ENCODE measurements around the gene POLE2.
A peak's percentile ranks its signal among the peaks of the same experiment; 100 is the strongest.
"Not testable (repeated sequence)": the region's sequence is repeated elsewhere in the genome, so short reads cannot be mapped to it uniquely, and the experiment has no call there.

Gene POLE2, protein sequence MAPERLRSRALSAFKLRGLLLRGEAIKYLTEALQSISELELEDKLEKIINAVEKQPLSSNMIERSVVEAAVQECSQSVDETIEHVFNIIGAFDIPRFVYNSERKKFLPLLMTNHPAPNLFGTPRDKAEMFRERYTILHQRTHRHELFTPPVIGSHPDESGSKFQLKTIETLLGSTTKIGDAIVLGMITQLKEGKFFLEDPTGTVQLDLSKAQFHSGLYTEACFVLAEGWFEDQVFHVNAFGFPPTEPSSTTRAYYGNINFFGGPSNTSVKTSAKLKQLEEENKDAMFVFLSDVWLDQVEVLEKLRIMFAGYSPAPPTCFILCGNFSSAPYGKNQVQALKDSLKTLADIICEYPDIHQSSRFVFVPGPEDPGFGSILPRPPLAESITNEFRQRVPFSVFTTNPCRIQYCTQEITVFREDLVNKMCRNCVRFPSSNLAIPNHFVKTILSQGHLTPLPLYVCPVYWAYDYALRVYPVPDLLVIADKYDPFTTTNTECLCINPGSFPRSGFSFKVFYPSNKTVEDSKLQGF
- 0.88 to 12.3 (median 3.4) reads per million in 9 experiments for total RNA-seq

GRCh38 chr14:49687942-49688700, at the start of gene POLE2:
Gene POLE2 (minus strand): TSS chr14:49688214. CDS start chr14:49688203, 11 bp downstream.
- H3K4me1 Mint-ChIP-seq (ENCODE audit: low read depth in 2 of 2): peaks cover 12 to 17% of the 10 kb centered on the region in 2 donors
- H3K4me3 Mint-ChIP-seq: peak within 1 kb of the TSS; percentile 85 to 86
- DNase-seq (peak; percentile 60 to 66 (median 61)), ATAC-seq (replicated peaks) (peak; percentile 74)
- H3K36me3 Mint-ChIP-seq (ENCODE audit: insufficient read depth): peaks cover 7% of the 10 kb centered on the region
- no peaks in the 10 kb centered on the region for H3K9me3 Mint-ChIP-seq
- no peaks in the 10 kb centered on the region for H3K27me3 Mint-ChIP-seq
- H3K27ac Mint-ChIP-seq: peak within 1 kb of the TSS; percentile 76 to 90

GRCh38 chr14:49735669-49736068, 47.7 kb upstream of the POLE2 start:
- not testable (repeated sequence) for DNase-seq; H3K4me3 Mint-ChIP-seq; ATAC-seq (replicated peaks); H3K9me3 Mint-ChIP-seq; H3K27me3 Mint-ChIP-seq; H3K4me1 Mint-ChIP-seq (ENCODE audit: low read depth in 2 of 2); H3K27ac Mint-ChIP-seq
- H3K36me3 Mint-ChIP-seq (ENCODE audit: insufficient read depth): peaks cover 10% of the 10 kb centered on the region

DNA sequence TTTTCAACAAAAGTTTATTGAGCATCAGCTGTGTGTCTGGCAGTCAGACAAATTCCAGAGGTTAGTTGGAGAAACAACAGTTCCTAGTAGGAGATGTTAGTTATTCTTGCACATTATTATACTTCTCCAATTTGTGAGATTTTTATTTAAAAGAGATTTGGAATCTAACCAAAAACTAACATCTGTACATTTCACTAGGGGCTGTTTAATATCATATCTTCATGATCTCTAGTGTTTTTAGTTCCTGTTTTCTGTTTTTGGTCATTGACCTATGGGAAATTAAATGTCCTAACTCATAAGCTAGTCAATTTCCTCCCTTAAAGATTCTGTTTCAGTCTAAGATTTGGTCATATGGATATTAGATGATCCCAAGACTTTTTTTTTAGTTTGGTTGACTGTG, 45.8 kb upstream of the POLE2 start:
- Mint-ChIP-seq H3K4me1 (ENCODE audit: low read depth in 2 of 2) (no peaks in the 10 kb centered on the region), H3K9me3 (no peaks in the 10 kb centered on the region), H3K36me3 (ENCODE audit: insufficient read depth) (peaks cover 20% of the 10 kb centered on the region), H3K27ac (no peak overlapping the region), H3K4me3 (no peak overlapping the region), H3K27me3 (no peaks in the 10 kb centered on the region)
- no peak for ATAC-seq (replicated peaks)
- DNase-seq: no peak

- Mint-ChIP-seq H3K36me3 (ENCODE audit: insufficient read depth) (peaks cover 16% of the 10 kb centered on the region), H3K9me3 (no peaks in the 10 kb centered on the region), H3K27ac (no peak overlapping the region), H3K4me1 (ENCODE audit: low read depth in 2 of 2) (no peaks in the 10 kb centered on the region), H3K4me3 (no peak overlapping the region), H3K27me3 (no peaks in the 10 kb centered on the region)
- DNase-seq: no peak
- no peak for ATAC-seq (replicated peaks)
These were observed 44.9 kb upstream of the POLE2 start for GRCh38 chr14:49732896-49733295.

DNA sequence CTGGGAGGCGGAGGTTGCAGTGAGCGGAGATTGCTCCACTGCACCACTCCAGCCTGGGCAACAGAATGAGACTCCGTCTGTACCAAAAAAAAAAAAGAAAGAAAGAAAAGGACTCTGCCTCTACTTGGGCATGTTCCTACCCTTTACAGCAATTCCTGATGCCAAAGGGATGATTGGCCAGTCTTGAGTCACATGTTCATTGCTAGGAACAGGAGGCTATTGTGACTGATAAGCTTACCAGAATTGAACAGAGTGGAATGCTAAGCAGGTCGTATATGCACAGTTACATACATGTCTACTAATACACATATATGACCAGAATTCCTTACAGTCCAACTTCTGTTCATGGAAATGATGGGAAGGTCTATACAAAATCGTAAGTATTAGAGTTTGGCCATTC, 39.2 kb upstream of the POLE2 start:
- no peaks in the 10 kb centered on the region for H3K9me3 Mint-ChIP-seq
- H3K36me3 Mint-ChIP-seq (ENCODE audit: insufficient read depth): peaks cover 16% of the 10 kb centered on the region
- H3K4me3 Mint-ChIP-seq: no peak overlapping the region
- no peaks in the 10 kb centered on the region for H3K4me1 Mint-ChIP-seq (ENCODE audit: low read depth in 2 of 2)
- DNase-seq (no peak), ATAC-seq (replicated peaks) (no peak)
- no peaks in the 10 kb centered on the region for H3K27me3 Mint-ChIP-seq
- H3K27ac Mint-ChIP-seq: no peak overlapping the region

DNA sequence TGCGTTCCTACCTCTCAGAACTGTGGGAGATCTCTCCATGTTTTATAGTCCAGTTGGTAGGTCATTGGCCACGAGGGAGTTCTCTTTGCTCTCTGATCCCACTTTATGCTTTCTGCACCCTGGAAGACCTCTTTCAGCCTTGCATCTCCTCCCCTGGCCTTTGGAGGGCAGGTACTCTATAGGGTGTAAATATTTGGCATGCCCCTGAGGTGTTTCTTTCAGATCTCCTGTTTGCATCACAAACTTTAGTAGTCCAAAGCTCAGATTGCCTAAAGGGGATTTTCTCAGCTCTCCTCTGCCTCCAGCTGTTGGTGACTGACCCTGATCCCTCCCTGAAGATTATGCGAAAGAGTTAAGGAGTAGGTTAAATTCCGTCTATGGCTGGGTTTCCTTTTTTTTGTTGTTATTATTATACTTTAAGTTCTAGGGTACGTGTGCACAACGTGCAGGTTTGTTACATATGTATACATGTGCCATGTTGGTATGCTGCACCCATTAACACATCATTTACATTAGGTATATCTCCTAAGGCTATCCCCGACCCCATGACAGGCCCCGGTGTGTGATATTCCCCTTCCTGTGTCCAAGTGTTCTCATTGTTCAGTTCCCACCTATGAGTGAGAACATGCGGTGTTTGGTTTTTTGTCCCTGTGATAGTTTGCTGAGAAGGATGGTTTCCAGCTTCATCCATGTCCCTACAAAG, 33.9 kb upstream of the POLE2 start:
- DNase-seq; ATAC-seq (replicated peaks); H3K4me3 Mint-ChIP-seq; H3K4me1 Mint-ChIP-seq (ENCODE audit: low read depth in 2 of 2); H3K9me3 Mint-ChIP-seq; H3K27ac Mint-ChIP-seq; H3K27me3 Mint-ChIP-seq: not testable (repeated sequence)
- H3K36me3 Mint-ChIP-seq (ENCODE audit: insufficient read depth): peaks cover 21% of the 10 kb centered on the region

- Mint-ChIP-seq H3K36me3 (ENCODE audit: insufficient read depth) (peaks cover 25% of the 10 kb centered on the region), H3K4me1 (ENCODE audit: low read depth in 2 of 2) (no peaks in the 10 kb centered on the region), H3K27me3 (no peaks in the 10 kb centered on the region), H3K9me3 (no peaks in the 10 kb centered on the region), H3K4me3 (no peak overlapping the region), H3K27ac (no peak overlapping the region)
- DNase-seq (no peak), ATAC-seq (replicated peaks) (no peak)
These were observed 32.7 kb upstream of the POLE2 start for GRCh38 chr14:49720744-49721143.

DNA sequence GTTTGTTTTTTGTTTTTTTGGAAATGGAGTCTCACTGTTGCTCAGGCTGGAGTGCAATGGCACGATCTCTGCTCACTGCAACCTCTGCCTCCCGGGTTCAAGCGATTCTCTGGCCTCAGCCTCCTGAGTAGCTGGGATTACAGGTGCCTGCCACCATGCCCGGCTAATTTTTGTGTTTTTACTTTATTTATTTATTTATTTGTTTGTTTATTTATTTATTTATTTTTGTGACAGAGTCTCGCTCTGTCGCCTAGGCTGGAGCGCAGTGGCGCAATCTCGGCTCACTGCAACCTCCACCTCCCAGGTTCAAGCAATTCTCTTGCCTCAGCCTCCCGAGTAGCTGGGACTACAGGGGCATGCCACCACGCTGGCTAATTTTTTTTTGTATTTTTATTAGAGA, 23.0 kb upstream of the POLE2 start:
- not testable (repeated sequence) for H3K27me3 Mint-ChIP-seq; DNase-seq; H3K4me1 Mint-ChIP-seq (ENCODE audit: low read depth in 2 of 2); ATAC-seq (replicated peaks); H3K27ac Mint-ChIP-seq; H3K9me3 Mint-ChIP-seq; H3K4me3 Mint-ChIP-seq
- H3K36me3 Mint-ChIP-seq (ENCODE audit: insufficient read depth): peaks cover 15% of the 10 kb centered on the region

GRCh38 chr14:49704471-49704870, 16.5 kb upstream of the POLE2 start:
- H3K27ac Mint-ChIP-seq: not testable (repeated sequence)

DNA sequence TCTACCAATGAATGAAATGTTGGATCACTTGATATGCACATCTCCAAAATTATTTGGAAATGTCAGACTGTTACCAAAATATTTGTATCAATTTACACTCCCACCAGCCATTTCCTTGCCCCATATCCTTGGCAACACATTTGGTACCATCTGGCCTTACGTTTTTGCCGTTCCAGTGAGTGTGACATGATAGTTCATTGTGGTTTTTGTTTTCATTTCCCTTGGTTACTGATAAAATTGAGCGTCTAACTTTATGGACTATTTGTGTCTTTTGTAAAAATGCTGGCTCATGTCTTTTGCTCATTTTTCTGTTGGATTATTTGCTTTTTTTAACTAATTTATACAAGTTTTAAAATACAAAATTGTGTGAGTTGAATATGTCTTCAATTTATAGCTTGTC, 16.0 kb upstream of the POLE2 start:
- Mint-ChIP-seq H3K36me3 (ENCODE audit: insufficient read depth) (peaks cover 3% of the 10 kb centered on the region), H3K4me3 (no peak overlapping the region), H3K27me3 (no peaks in the 10 kb centered on the region), H3K9me3 (no peaks in the 10 kb centered on the region), H3K27ac (peak overlapping the region in 1 of 2 donors; percentile 19), H3K4me1 (ENCODE audit: low read depth in 2 of 2) (peaks cover 6 to 9% of the 10 kb centered on the region in 2 donors)
- DNase-seq (no peak), ATAC-seq (replicated peaks) (no peak)

More at GRCh38 chr14:49704471-49704870, 16.5 kb upstream of the POLE2 start:
- not testable (repeated sequence) for H3K4me3 Mint-ChIP-seq; H3K36me3 Mint-ChIP-seq (ENCODE audit: insufficient read depth); DNase-seq; H3K4me1 Mint-ChIP-seq (ENCODE audit: low read depth in 2 of 2); H3K9me3 Mint-ChIP-seq; H3K27me3 Mint-ChIP-seq; ATAC-seq (replicated peaks)

DNA sequence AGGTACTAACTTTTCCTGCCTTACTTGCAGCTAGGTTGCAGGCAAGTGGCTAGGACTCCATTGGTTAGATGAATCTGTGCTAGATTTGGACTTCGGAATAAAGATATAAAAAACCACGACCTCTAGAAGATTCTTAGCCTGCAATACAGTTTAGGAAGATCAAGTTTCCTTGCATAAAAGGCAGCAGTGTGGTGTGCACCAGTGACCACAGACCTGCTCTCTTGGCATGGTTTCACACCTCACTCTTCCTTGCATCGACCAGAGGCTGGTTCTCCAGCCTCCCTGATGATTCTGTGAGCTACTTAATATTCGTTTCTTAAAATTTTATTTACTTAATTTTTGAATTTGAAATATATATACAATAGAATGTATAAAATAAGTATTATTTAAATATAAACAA, 14.7 kb upstream of the POLE2 start:
- Mint-ChIP-seq H3K36me3 (ENCODE audit: insufficient read depth) (peaks cover 6% of the 10 kb centered on the region), H3K27me3 (no peaks in the 10 kb centered on the region), H3K27ac (peak overlapping the region in 1 of 2 donors; percentile 19), H3K4me1 (ENCODE audit: low read depth in 2 of 2) (peaks cover 6 to 9% of the 10 kb centered on the region in 2 donors), H3K9me3 (no peaks in the 10 kb centered on the region), H3K4me3 (no peak overlapping the region)
- DNase-seq: no peak
- ATAC-seq (replicated peaks): peak; percentile 41

DNA sequence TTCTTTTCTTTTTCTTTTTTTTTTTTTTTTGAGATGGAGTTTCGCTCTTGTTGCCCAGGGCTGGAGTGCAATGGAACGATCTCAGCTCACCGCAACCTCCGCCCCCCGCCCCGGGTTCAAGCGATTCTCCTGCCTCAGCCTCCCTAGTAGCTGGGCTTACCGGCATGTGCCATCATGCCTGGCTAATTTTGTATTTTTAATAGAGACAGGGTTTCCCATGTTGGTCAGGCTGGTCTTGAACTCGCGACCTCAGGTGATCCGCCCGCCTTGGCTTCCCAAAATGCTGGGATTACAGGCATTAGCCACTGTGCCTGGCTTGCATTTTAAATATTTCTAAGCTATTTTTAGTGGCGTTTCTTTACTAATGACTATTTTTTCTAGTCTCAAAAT, 5.7 kb upstream of the POLE2 start:
- peak overlapping the region; percentile 88 for H3K27ac Mint-ChIP-seq
- ATAC-seq (replicated peaks): not testable (repeated sequence)

More for the DNA sequence above, 5.7 kb upstream of the POLE2 start:
- peaks cover 2 to 20% of the 10 kb centered on the region in 2 donors for H3K4me1 Mint-ChIP-seq (ENCODE audit: low read depth in 2 of 2)
- not testable (repeated sequence) for H3K9me3 Mint-ChIP-seq; H3K36me3 Mint-ChIP-seq (ENCODE audit: insufficient read depth); H3K27me3 Mint-ChIP-seq
- H3K4me3 Mint-ChIP-seq: peak overlapping the region; percentile 55 to 82
- peak in 1 of 3 experiments; percentile 2 for DNase-seq
